Fibroblast of mammary gland (primary cell): ENCODE results near the gene PEA15.

Experiments used
- DNase-seq: peaks from one replicate; pipeline ENCODE4 v3.0.0-alpha.2; 2010; ENCODE audit warnings: low read depth
- H3K4me3 ChIP-seq: 2 replicates; pipeline ENCODE4 v1.5.1; 2011; ENCODE audit warnings: low read depth, mild to moderate bottlenecking, low read length, moderate library complexity; ENCODE audit not compliant: control insufficient read depth
- TF ChIP-seq, protein P1 (sequence below): conservative IDR thresholded peaks from 2 replicates; pipeline ENCODE4 v1.5.1; 2011; ENCODE audit warnings: low read depth, low read length, inconsistent platforms; ENCODE audit not compliant: control insufficient read depth, insufficient read depth

PEA15 gene

DNA sequence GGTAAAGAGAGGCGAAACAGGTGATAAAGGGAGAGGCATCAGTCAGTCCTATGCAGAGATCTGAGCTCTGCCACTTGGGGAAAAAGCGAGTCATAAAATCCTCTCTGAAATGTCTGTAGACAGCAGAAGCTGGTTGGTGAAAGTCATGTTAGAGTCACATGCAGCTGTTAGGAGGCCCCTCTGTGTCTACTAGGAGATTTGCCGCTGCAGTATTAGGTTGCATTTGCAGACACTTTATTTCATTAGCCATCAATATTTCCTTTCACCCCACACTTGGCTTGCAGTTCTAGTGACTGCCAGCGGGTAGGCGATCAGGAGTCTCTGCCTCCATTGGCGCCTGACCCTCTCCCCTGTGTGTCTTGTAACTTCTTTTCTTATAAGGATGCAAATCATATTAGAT lies 37.6 kb upstream of the PEA15 start:
- no peak for DNase-seq
- TF ChIP-seq, protein P1, sequence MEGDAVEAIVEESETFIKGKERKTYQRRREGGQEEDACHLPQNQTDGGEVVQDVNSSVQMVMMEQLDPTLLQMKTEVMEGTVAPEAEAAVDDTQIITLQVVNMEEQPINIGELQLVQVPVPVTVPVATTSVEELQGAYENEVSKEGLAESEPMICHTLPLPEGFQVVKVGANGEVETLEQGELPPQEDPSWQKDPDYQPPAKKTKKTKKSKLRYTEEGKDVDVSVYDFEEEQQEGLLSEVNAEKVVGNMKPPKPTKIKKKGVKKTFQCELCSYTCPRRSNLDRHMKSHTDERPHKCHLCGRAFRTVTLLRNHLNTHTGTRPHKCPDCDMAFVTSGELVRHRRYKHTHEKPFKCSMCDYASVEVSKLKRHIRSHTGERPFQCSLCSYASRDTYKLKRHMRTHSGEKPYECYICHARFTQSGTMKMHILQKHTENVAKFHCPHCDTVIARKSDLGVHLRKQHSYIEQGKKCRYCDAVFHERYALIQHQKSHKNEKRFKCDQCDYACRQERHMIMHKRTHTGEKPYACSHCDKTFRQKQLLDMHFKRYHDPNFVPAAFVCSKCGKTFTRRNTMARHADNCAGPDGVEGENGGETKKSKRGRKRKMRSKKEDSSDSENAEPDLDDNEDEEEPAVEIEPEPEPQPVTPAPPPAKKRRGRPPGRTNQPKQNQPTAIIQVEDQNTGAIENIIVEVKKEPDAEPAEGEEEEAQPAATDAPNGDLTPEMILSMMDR = no peak
- no peak overlapping the region for H3K4me3 ChIP-seq

DNA sequence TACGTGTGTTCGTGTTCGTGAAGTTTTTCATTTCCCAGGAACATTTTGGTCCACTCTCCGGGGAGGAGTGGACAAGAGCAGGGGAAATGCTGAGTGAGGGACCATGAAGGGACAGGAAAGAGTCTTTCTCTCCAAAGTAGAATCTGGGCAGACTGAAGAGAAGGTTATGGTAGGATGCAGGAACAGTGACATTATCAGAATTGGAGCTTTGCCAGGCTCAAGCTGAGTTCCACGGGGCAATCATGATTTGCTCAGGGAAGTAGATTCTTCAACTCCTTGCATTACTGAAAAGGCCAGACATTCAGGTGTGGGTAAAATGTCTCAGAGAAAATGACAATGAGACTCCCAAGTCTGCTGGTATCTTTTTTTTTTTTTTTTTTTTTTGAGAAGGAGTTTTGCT lies 37.2 kb upstream of the PEA15 start:
- TF ChIP-seq, protein P1 = no peak
- DNase-seq = no peak

DNA sequence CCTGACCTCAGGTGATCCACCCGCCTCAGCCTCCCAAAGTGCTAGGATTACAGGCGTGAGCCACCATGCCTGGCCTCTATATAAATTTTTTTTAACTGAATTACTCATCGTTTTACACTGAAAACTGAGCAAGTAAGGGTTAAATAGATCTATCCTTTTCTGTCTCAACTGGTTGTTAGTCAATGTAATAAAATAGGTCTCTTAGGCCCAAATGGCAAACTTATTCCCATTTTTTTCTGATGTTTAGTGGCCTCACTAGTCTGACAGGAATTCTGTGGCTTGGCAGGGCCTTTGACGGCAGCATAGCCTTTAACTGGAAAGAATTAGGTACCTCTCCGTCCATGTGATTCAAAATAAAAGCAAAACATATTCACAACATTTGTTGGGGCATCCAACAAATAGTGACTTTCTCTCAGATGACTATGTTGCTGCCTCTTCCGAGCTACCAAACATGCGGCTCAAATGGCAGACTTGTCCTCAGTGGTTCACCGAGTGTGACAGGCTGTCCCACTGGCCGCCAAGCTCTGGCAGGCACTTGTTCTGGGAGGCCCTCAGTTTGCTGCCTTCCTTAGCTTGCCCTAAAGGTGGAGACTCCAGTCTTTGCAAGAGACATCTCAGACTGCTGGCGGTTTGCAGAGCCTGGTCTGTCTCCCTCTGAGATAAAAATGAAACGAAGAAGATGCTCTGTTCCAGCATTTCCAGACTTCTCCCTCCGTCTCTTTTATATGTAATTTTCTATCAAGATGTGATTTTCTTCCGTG lies 36.4 kb upstream of the PEA15 start:
- peak; percentile 12 for DNase-seq
- TF ChIP-seq, protein P1 = no peak
- H3K4me3 ChIP-seq = no peak overlapping the region

More for the DNA sequence above, 37.2 kb upstream of the PEA15 start:
- no peak overlapping the region for H3K4me3 ChIP-seq

DNA sequence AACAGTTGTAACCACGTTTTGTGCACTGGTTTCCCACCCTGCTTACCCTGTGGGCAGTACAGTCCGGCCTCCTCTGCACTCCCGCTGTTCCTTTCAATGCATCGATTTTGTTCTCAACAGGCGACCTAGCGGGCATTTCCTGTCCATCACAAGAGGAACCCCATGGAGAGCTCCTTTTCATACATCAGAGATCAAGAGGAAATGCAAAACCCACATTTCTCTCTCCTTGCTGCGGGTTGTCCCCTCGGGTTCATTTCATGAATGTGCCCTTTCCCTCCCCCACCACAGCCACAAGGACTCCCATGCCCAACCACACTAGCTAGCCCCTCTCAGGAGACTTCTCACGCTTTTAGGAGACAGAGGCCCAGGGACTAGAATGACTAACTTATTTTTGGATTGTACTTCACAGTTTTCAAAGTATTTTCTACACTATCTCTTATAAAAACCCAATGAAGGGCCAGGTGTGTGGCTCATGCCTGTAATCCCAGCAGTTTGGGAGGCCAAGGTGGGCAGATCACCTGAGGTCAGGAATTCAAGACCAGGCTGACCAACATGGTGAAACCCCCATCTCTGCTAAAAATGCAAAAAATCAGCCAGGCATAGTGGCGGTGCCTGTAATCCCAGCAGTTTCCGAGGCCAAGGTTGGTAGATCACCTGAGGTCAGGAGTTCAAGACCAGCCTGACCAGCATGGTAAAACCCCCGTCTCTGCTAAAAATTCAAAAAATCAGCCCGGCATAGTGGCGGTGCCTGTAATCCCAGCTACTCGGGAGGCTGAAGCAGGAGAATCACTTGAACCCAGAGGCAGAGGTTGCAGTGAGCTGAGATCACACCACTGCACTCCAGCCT lies 35.4 kb upstream of the PEA15 start:
- H3K4me3 ChIP-seq = no peak overlapping the region
- TF ChIP-seq, protein P1 = no peak
- DNase-seq = no peak

DNA sequence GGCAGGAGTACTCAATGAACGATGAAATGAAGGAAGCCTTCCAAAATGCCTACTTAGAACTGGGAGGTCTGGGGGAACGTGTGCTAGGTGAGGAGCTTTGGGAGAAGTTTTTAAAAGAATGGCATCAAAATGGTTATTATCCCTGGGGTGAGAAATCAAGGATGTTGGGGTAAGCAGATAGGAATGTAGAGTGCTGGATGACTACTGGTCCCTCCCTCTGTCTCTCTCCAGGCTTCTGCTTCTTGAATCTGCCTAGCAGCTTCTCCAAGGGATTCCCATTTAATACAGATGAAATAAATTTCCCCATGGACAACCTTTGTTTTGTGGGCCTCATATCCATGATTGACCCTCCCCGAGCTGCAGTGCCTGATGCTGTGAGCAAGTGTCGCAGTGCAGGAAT lies 33.8 kb upstream of the PEA15 start:
- TF ChIP-seq, protein P1 = no peak
- DNase-seq = peak; percentile 13
- no peak overlapping the region for H3K4me3 ChIP-seq

DNA sequence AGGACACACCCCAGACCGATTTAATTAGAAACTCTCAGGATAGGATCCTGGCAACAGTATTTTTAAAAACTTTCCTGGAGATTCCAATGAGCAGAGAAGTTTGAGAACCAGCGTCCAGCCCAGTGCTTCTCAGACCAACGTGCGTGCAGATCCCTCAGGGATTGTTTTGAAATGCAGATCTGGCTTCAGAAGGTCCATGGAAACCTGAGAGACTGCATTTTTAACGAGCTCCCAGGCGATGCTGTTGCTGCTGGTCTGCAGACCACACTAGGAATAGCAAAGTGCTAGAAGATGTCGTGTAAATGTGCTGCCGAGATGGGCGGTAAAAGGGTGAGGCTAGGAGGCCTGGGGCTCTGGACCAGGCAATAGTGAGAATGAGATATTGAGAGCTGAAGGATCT lies 33.2 kb upstream of the PEA15 start:
- no peak for DNase-seq
- H3K4me3 ChIP-seq = no peak overlapping the region
- TF ChIP-seq, protein P1 = no peak
